Activated CD4-positive, CD25-positive, alpha-beta regulatory T cell (primary cell): ENCODE data around the gene MAN2C1.
"Not testable (repeated sequence)": the region's sequence is repeated elsewhere in the genome, so short reads cannot be mapped to it uniquely, and the experiment has no call there.

Experiments used
- DNase-seq, 4 experiments: peaks; one replicate each; lab custom pipeline; 2025; lab: John Stamatoyannopoulos, UW

The MAN2C1 gene

DNA sequence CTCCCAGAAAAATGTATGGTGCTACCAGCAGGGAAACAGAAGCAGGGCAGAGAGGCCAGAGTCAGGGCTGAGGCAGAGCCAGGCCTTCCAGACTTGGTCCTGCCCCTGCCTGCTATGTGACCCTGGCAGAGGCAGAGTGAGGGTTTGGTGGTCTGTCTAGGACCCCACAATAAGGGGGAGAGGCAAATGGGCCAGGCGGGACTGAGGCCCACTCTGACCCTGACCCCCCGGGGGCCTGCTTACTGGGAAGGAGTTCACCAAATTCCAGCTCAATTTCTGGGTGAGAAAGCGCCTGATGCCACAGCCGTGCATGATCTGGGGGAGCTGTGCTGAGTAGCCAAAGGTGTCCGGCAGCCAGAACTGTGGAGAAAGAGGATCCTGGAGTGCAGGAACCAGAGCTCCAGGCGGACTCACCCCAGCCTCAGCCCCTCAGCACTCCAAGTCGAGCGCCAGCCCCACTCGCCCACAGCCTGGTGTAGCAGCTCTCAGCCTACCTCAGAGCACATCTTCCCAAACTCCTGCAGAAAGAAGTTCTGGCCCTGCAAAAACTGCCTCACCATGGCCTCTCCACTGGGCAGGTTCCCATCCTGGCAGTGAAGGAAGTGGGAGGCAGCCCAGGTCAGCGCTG lies 6.9 kb downstream of the MAN2C1 start:
- no peak for DNase-seq

DNA sequence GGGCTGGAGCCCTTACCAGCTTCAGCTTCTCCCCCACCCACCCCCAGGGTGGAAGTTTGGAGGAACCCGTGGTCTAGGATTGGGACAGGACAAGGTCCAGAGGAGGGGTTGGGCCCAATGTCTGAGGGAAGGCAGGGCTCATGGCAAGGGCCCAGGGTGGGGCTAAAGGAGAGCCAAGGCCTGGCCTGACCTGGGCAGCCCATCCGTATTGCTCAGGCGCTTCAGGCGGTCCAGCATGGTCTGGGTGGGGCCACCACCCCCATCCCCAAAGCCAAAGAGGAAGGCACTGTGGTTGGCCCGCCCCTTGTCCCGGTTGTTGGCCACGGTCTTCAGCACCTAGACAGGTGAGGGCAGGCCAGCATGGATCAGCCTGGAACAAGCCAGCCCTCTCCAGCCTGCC lies 7.6 kb downstream of the MAN2C1 start:
- DNase-seq, result no peak

DNA sequence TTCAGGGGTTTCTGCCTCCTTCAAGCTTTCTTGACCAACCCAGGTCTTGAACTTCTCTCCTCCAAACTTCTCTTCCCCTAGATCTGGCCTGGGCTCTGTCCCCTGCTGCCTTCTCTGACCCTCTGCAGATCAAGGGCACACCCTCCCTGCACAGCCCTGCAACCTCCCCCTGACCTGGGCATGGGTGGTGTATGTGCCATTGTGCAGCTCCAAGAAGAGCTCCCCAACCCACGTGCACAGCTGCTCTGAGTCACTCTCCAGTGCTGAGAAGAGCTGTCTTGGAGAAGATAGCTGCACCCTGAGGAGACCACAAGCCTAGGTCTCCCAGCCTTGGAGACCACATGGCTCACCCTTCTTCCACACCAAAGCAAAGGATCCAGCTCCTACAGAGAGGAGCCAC lies 8.0 kb downstream of the MAN2C1 start:
- no peak for DNase-seq

DNA sequence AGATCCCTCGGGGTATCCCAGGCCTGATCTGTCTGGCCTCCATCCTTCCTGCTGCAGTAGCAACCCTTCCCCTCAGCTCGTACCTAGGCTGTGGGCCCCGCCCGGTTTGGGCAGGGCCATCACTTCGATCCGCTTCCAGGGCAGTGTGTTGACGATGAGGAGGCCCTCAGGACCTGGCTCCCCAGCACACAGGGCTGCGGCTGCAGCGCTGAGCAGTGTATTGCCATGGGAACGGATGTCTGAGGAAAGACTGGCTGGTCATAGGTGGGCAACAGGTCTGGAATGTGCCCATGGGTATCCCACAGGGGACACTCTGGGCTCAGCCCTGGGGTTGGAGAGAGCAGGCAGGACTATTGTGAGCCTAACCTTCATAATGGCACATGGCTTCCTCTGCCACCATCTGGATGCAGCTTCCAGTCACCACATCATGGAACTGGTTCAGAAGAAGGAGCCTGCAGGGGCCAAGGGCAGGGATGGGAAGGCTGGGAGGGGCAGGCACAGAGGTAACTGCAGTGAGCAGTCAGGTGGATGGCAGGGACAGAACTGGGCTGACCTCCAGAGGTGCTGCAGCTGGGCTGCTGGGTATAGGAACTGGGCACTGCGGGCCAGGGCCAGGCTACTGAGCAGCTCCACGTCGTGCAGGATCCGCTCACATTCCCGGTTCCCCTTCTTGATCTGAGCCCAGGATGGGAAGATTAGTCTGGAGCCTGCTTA lies 8.7 kb downstream of the MAN2C1 start:
- no peak for DNase-seq

DNA sequence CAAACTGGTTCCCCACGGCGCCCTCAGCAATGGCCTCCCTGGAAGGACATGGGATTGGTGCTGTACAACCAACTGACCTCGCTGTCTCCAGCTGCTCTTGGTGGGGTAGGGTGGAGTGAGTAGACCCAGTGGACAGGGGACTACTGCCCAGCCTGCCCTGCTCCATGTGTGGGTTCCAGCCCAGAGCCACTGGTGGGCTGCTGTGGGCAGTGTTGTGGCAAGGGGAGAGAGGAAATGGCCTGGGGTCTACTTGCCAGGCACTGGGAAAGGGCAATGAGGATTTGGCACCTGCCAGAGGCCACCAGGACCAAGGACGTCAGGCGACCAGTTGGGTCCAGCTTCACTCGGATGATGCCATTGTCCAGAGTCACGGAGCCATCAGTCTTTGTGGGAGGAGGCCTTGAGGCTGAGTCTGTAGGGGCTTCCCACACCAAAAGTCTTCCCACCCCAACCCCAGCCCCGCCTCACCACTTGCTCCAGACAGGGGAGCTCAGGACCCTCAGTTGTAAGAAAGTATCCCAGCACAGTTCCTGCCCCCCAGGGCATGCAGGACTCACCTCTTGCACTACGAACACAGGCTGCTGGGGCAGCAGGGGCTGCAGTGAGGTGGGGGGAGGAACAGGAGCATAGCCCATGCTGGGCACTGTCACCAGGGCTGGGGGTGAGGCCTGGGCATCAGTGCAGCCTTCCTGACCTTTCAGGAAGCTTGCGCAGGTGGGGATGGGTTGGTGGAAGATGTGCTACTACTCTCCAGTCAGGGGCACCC lies 9.5 kb downstream of the MAN2C1 start:
- DNase-seq, result no peak

DNA sequence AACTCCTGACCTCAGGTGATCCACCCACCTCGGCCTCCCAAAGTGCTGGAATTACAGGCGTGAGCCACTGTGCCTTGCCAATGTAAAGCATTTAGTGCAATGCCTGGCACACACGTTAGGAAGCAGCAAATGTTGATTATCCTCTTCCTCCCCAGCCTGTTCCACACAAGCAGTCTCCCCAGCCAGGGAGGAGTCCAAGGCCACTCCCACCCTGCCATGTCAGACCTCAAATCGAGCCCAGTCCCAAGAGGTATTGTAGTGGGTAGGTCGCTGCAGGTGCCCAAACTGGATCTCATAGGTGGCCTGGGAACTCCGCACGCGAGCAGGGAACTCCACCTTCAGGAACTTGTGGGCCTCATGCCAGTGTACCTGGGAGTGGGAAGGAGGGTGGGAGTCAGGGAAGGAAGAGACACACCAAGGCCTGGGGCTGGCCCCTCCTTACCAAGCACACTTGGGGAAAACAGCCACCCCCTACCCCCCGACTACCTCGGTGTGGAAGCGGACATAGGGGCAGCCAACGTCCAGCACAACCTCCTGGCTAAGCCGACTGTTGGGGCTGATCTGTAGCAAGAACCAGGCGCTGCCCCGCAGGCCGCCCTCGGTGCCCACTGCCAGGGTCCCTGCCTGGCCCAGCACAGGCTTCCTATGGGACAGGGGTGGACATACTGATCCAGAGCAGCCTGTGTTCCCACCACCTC lies 10.3 kb downstream of the MAN2C1 start:
- no peak for DNase-seq

DNA sequence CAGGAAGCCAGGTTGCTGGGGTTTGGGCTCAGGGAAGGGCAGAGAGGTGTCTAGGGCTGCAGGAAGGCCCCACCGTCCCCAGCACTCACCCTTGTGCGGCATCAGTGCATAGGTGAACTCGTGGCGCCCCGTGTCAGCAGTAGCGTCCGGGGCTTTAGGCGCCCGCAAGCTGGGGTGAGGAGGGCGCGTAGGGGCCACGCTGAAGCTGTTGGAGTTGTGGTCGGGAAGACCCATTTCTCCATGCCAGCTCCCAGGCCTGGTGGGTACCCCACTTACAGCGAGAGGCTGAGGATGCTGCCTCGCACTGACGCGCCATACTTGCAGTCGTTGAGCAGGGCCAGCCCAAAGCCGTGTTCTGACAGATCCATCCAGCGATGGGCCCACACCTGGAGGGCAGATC lies 11.9 kb downstream of the MAN2C1 start:
- DNase-seq, result no peak

DNA sequence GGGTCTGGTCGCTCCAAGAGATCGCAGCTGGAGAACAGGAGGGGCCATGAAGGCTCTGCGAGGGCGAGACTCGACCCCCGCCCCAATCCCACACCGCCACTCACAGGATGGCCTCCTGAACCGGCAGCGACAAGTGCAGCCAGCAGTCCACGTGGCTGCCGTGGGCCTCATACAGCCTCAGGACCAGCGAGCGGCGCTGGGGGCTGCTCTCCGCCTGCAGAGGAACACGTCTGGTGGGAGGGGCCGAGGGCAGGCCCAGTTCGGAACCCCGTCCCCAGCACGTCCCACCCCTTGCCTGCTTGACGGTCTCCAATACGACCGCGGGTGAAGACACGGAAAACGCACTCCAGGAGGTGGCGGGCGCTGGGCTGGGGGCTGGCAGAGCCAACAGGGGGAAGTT lies 12.4 kb downstream of the MAN2C1 start:
- no peak for DNase-seq

DNA sequence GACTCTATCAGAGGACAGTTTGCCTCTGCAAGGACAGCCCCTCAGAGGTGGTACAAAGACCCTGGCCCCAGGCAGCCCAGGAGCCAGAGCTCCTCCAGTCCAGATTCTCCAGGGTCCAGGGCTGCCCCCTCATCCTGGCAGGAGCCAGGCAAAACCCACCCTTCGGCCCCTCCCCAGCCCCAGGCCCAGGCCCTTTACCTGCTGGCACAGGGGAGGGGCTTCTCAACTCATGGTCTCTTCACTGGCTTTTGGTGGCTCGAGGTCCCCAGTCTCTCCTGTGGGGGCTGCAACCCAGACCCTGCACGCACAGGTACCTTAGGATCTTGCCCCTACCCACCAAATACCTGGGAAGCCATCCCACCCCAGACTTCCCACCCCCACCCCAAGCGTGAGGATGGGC lies 13.0 kb downstream of the MAN2C1 start:
- DNase-seq, result no peak

DNA sequence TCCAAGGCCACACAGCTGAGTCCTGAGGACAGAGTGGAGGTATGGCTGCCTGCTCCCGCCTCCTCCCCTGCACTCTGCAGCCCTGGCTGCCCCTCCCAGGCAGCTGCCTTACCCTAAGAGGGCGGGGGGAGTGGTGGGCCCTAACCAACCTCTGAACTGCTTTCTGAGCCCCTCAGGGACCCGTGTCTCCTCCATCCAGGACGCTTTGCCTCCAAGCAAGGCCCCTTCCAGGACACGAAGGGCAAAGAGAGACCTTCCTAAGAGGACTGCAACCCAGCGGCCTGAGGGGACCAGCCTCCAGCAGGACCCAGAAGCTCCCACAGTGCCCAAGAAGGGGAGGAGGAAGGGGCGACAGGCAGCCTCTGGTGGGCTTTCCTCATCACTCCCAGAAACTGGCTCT lies 14.0 kb downstream of the MAN2C1 start:
- no peak for DNase-seq

DNA sequence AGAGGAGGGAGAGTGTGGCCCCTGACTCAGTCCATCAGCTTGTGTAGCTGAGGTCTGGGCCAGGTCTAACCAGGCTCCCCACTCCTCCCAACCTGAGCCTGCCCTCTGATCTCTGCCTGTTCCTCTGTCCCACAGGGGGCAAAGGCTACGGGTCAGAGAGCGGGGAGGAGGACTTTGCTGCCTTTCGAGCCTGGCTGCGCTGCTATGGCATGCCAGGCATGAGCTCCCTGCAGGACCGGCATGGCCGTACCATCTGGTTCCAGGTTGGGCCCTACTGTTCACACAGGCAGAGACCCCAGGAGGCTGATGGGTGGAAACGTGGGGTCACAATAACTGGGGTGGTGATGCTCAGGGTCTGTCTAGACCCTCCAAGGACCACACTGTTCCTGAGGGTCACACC lies 14.8 kb downstream of the MAN2C1 start:
- DNase-seq, result no peak

DNA sequence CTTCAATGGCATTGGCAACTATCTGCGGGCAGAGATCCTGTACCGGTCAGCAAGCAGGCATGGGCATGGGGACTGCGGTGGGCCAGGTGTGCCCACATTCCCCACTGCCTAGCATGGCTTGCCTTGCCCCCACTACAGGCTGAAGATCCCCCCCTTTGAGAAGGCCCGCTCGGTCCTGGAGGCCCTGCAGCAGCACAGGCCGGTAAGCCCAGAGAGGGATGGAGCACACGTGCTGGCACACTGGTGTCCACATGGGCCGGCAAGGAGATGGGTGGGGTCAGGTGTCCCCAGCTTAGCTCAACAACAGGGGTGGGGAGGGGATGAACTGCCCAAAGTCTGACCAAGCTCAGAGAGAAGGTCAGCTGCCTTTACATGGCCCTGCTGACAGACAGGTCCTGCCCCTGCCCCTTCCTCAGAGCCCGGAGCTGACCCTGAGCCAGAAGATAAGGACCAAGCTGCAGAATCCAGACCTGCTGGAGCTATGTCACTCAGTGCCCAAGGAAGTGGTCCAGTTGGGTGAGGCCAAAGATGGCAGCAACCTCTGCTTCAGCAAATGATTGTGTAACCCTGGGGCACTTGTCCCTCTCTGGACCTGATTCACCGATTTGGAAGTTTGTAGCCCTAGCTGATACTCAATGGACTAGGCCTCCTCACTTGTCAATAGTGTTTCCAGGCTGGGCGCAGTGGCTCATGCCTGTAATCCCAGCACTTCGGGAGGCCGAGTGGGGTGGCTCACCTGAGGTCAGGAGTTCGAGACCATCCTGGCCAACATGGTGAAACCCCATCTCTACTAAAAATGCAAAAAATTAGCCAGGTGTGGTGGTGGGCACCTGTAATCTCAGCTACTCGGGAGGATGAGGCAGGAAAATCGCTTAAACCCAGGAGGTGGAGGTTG lies 16.0 kb downstream of the MAN2C1 start:
- no peak for DNase-seq

DNA sequence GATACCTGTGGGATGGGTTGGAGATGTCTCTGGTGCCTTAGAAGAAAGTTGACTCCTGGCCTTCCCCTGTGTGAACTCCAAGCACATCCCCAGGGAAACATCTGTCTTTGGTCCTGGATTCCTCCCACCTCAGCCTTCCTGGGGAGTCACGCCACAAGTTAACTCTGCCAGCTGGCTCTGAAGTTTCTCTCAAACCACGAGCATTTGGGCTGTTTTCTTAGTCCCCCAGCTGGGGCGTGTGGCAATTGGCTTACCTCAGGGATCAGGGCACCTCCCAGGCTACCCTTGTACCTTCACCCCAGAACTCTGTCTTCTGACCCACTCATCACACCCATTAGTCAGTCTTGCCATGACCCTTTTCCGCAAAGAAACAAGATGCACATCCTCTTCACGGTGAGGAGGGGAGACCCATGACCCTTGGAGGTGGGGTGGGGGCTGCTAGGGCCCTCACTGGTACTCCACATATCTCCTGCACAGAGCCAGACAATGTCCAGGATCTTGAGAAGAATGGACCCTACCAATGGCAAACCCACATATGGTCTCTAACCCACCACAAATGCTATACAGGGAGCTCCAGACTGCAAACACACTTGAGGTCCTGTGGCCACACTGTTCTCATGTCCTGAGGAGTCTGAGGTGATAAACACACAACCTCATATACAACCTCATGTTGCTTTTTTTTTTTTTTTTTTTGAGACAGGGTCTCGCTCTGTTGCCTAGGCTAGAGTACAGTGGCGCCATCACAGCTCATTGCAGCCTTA lies 17.6 kb downstream of the MAN2C1 start:
- DNase-seq, result no peak

DNA sequence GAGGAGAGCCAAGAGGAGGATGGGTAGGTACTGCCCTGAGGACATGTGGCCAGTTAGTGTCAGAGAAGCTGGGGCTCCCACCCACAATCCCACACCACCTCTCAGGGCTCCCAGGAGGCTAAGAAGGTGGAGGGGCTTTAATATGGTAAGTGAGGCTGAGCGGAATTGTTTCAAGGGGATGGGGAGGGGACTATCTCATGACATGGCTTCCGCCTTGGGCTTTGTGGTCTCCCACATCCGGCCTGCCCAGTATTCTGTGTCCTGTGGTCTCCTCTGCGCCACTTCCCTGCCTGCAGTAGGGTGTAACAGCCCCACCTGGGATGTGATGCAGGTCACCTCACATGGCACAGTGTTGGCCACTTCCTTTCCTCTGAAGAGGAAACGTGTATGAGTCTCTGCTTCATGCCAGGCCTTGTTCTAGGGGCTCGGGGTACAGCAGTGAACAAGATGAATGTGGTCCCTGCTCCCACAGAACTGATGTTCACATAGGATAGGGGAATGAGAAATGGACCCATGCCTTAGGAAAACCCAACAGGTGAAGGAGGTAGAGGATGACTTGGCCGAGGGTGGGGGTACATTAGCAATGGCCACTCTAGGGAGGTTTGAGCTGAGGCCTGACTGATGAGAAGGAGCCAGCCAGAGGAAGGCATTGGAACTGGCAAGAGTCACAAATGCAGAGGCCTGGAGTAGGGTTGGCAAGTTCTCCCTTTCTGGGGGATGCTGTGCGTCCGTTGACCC lies 18.4 kb downstream of the MAN2C1 start:
- peak; percentile 12 to 71 (median 47) for DNase-seq

DNA sequence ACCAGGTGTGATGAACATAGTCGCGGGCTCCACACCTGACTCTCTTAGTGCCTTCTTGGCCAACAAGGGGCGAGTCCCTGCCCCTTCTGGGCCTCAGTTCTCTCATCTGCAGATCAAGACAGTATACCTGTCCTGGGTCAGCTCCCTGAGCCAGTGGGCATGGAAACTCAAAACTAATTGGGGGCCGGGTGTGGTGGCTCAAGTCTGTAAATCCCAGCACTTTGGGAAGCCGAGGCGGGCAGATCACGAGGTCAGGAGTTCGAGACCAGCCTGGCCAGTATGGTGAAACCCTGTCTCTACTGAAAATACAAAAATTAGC lies 19.1 kb downstream of the MAN2C1 start:
- not testable (repeated sequence) for DNase-seq

DNA sequence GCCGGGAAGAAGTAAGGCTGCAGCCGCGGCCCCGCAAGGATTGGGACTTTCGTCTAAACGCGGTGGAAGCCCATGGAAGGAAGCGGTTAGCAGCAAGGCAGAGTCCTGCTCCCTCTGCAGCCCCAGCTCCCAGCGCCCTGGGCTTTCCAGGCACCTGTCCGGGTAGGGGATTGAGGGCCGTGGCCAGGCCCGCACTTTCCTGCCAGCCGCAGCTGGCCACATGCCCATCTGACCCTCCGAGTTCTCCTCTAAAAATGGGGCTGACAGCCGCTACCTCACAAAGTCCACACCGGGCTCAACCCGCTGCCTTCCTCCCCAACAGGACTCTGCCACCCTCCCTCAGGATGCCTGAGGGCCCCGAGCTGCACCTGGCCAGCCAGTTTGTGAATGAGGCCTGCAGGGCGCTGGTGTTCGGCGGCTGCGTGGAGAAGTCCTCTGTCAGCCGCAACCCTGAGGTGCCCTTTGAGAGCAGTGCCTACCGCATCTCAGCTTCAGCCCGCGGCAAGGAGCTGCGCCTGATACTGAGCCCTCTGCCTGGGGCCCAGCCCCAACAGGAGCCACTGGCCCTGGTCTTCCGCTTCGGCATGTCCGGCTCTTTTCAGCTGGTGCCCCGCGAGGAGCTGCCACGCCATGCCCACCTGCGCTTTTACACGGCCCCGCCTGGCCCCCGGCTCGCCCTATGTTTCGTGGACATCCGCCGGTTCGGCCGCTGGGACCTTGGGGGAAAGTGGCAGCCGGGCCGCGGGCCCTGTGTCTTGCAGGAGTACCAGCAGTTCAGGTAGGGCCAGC lies 19.7 kb downstream of the MAN2C1 start:
- no peak for DNase-seq

DNA sequence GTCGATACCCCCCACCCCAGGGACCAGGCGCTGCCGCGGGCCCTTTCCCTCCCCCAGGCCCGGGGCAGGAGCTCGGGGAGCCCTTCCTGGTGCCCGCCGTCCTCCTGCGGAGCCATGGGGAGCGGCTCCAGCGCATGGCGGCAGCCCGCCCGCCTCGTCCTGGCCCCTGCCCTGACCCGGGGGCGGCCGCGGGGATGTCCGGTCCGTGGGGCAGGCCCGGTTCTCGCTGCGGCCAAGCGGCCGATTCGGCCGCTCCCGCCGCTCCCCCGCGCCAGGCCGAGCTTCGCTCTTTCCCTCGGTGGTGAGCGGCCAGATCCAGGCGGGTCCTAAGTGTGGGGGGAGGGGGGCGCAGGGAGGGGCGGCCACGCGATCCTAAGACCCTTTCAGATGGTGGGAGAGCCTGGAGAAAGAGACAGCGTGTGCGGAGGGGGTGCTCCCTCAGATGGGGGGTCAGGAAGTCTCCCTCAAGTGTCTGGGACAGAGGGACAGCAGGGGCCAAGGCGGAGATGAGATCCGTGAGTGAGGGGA lies 20.3 kb downstream of the MAN2C1 start:
- DNase-seq, result no peak

DNA sequence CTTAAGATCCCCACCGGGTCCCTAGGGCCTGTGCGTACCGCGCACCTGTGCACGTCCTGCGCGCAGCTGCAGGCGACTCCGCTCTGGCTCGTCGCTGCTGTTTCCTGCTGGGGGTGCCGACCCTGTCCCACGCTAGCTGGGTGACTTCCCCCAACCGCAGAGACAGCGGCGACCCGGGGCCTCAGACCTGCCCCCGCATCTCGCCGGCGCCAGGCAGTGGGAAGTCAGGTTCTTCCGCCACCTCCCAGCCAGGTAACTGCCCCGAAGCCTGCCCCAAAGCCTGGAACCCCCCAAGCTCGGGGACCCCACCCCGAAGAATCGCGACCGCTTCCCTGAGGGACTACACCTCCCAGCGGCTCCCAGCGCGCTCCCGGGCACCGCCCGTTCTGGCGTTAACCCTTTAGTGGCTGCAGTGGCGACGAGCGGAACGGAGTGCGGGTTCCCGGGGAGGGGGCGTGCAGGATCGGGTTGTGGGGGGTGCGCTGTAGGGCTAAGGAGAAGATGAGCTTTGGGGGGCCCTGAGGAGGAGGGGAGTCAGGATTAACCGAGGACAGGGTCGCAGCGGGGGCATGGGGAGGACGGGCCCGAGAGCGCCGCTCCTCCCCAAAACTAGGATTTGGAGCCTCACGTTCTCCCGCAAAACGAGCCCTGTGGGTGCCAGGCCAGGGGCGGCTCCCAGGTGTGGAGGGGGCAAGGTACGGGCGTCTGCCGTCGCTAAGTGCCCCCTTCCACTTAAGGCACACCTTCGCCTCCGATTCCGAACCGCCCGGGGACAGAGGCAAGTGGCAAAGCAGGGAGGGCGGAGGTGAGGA lies 21.0 kb downstream of the MAN2C1 start:
- peak in 3 of 4 experiments; percentile 23 to 56 (median 47) for DNase-seq
